Superior temporal gyrus (tissue), 1 donor: ENCODE data around the gene SEPTIN6.
"Not testable (repeated sequence)": the region's sequence is repeated elsewhere in the genome, so short reads cannot be mapped to it uniquely, and the experiment has no call there.

ENCODE experiments used
- DNase-seq: peaks from one replicate; pipeline ENCODE4 v3.0.0-alpha.2; 2016; ENCODE audit errors: extremely low spot score

Gene SEPTIN6

DNA sequence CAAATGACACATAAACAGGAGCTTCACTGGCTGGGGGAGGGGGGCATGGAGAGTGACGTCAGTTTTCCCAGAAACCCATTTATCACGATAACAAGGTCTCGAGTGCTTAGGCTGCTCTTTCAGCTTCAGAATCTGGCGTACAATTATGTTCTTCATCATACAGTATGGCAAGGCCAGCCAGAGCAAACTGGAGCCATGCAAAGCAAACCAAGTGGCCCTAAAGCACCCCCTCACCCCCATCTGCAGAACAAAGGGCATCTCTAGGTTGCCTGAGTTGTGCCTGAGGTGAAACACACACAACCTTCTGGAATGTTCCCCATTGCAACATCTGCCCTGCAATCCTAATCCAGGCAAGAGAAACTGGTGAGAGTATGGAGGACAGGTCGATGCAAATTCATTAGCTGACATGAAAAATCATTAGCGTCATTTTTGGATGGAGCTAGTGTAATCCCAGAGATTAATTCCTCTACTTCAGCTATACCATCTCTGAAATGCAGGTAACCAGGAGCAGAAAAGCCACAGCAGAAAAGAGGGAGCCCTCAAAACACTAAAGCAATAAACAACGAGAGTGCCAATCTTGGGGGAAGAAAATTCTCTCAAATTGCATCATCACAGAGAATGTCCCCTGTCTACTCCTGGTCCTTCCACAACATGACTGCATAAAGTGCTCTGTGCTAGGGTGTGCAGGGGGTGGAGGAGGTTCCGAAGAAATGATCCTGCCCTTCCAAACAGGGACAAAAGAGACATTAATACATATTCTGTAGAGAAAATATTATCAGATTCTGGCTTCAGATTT is 1.8 kb downstream of the SEPTIN6 start:
- DNase-seq = no peak

DNA sequence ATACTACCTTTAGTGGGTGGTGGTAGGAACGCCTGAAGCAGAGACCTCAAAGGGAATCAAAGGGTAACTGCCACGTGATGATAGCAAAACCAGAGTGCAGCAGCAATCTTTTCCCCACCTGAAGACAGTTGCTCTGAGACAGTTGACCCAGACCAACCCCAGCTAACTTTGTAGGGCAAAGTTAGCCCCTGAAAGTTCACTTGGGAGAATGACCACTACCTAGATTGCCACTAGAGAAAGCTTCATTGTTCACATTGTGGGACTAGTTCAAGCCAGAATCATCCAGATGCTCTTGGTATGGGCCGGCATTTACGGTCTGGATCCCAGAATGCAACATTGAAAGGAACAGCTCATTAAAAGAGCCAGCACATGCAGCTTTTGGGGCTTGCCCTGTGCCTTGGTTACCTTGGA is 4.1 kb downstream of the SEPTIN6 start:
- DNase-seq = no peak

DNA sequence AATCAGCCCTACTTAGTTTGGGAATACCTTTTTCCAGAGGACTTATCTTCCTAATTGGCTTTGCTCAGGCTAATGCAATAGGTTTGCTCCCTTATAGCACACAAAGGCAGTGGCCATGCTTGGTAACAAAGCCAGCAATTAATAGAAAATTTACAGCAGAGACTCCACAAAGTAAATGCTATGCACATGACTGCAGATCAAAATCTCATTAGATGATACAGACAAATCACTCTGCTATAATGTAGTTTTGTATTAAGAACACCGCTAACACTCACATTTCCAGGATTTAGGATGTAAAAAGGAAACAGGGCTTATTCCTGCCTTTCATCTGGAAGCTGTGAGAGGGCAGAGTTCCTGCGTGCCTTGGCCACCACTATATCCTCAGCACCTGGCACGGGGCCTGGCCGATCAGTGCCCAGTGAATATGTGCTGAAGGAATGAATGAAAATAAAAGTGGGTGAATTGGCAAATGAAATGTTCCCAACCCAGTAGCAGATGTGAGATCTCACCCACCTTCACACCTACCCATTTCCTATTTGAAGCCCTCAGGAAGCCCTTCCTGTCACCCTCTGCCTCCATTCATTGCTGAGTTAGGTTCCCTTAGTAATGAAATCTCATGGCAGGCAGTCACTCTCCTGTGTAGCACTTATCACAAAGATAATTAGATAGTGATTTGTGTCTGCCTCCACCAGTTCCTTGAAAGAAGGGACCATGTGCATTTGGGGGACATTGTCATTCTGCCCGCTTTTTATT is 5.1 kb downstream of the SEPTIN6 start:
- no peak for DNase-seq

DNA sequence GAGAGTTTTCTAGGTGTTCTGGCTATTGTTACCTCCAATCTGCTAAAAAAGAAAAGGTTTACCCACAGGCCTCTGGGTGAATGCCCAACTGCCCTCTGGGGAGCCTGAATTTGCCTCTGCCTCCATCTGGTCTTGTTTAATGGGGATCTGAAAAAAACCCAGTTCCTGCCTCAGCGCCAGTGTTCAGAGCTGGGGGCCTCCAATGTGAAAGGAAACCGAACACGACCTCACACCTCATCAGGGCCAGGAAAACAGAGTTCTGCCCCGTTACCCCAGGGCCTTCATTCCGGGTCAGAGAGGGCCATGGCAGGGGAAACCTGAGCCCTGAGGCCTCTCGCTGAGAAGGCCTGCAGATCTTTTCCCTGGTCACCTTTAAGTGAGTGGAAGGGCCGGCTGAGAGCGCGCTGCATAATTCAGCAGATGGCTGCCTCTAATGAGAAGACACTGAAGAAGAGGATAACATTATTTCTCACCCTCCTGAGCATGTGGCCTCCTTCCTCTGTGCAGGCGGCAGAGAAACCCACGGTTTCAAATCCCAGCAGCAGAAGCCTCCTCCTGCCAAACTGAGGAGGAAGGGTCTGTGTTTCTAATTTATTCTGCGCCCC is 6.8 kb downstream of the SEPTIN6 start:
- no peak for DNase-seq

DNA sequence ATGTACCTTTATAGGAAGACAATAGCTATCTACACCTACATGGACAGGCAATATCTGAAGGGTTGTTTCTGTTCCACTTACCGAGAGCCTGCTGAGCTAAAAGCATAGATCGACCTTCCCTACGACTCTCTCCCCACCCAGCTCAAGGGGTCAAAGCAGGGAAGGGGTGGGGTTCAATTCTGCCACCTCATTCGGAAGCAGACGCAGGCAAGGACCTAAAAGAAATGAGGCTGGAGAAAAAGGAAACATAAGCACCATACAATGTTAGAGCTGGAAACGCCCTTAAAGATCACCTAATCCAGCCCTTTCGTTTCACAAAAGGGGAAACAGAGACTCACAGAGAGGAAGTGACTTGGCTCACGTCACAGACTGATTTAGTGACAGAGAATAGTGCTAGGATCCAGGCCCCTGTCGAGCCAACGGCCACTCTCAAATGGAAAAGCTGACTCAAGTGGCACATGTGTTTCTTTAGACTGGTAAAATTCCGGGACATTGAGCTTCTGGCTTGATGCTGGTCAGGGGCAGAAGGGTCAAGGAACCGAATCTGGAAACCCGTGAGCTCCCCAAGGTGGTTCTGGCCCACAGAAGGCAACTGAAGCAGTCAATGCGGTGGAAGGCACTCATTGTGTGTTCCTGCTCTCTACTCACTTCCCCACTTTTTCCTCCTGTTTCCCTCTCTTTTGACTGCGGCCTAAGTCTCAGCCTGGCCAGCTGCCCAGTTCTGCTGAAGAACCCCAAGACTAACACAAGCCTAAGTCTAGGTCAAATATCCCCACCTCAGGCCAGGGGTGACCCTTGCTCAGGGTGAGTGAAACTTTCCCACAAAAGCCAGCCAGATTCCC is 7.5 kb downstream of the SEPTIN6 start:
- no peak for DNase-seq

DNA sequence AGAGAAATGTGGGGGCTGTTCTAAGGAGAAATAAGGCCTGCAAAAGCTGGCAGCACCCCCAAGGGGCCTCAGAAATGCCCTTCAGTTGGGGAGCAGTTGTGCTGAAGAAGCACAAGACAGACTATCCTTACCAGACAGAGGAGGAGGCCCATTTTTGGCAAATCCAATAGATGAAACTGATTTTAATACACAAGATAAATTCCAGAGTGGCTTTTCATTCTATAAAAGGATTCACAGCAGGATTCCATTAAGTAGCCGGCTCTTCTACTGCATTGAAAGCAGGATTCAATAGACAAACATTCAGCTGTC is 8.1 kb downstream of the SEPTIN6 start:
- no peak for DNase-seq

DNA sequence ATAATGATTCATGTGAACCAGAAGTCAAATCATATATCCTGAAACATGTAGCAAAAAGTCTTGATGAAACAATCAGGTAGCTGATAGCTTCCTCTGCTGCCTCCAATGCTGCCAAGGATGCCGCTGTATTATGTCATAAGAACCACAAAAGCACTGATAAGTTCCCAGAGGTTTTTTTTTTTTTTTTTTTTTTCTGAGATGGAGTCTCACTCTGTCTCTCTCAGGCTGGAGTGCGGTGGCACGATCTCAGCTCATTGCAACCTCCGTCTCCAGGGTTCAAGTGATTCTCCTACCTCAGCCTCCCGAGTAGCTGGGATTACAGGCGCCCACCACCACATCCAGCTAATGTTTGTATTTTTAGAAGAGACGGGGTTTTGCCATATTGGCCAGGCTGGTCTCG is 8.7 kb downstream of the SEPTIN6 start:
- not testable (repeated sequence) for DNase-seq

DNA sequence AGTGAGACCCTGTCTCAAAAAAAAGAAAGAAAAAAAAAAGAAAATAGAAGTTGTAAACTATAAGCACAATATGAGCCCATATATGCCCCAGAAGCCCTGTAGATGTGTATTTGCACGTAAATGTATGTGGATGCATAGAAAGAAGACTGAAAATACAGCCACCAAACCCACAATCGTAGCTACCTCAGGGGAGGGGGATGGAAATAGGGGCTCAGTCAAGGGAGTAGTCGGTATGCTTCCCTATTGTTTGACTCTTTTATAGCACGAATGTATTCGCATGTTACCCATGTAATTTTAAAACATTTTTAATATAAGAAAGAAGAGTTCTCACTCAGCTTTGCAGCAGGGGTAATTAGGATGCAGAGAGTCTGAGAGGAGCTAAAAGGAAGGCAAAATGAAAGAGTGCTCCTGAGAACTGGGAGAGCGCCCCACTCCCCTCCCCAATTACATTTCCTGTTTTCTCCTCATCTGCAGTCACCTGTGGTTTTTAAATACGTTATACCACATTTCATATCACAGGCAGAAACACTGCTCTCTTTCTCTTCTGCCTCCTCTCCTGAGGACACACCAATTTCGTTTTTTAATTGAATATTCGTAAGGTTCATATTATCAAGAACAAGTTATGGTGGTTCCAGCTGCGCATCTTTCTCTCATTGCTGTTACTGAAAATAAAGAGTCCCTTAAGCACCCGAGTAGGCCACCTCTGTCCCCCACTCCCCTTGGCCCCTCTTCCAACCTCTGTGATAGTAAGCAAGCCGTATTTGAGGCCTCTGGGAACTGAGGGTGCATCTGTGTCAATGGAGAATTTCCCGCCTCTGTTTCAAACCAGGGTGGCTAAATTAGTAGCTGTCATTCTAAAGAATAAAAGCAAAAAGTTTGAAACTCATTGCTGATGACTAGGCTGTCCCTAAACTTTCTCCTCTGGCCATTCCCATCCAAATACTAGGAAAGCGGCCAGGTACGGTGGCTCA is 10.7 kb downstream of the SEPTIN6 start:
- no peak for DNase-seq

DNA sequence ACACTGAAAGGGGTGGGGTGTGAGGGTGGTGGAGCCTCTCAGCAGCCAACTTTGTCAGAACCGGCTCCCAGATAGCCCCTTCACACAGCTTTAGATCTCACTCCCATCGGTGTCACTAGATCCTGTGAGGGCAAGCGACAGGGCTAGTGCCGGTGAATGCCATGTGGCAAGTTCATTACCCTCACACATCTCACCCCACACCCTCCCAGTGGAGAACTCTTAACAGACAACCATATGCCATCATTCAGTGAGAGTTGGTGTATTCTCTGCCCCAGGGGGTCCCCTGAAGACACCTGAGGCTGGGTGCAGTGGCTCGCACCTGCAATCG is 15.3 kb downstream of the SEPTIN6 start:
- DNase-seq = no peak

DNA sequence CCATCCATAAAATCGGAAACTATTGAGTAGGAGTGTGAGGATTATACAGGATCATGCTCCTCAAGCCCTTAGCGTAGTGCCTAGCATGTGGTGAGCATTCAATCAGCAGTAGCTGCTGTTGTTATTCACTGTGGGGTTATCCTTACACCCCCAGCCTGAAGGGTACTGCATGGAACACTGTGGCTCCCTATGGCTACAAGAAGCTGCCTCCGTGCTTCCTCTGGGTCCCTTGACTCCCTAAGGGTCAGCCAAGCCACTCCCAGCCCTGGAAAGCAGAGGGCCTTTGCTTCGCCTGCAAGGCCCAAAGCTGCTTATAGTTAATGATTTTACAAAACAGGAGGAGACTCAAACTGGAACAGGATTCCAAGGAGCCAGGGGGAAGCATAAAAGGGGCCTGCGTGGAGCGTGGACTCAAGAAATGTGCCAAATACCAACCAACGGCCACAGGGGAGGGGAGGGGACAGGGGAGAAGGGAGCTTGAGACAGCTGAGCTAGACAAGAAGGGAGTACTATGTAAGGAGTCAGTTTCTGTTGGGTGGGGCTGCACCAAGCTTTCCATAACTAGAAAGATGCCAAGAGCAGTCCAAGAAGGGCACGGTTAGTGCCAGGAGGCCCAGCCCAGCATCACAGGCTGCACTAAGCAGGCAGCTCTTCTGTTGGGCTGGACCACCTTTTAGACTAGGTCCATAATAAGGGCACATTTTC is 15.9 kb downstream of the SEPTIN6 start:
- no peak for DNase-seq

DNA sequence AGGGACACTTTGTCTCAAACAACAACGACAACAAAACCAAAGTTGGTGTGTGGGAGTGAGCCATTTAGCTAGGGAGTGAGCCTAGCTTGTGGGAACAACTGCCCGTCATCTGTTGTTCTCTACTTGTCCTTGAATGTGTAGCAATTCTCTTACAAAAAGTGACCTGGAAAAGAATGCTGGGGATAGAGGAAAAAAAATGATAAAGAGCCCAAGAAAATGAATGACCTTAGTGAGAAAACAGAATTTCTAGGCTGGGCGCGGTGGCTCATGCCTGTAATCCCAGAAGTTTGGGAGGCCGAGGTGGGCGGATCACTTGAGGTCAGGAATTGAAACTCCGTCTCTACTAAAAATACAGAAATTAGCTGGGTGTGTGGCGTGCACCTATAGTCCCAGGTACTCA is 19.6 kb downstream of the SEPTIN6 start:
- no peak for DNase-seq

DNA sequence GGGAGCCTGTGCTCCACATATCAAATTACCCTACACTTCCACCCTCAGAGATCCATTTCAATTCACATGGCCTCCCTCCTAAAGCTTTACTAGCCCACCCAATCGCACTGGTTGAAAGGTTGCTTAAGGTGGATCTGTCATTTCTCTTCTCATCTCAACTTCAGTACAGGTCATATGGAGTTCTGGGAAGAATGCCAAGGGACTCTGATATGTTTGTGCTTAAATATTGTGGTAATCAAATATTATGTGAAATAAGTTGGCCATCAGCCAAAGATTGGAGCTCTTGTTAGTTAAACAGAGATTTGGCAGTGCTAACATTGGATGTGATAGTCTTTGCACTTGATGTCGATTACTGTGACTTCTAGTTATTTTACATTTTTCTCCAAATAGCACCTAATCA is 20.5 kb downstream of the SEPTIN6 start:
- no peak for DNase-seq

DNA sequence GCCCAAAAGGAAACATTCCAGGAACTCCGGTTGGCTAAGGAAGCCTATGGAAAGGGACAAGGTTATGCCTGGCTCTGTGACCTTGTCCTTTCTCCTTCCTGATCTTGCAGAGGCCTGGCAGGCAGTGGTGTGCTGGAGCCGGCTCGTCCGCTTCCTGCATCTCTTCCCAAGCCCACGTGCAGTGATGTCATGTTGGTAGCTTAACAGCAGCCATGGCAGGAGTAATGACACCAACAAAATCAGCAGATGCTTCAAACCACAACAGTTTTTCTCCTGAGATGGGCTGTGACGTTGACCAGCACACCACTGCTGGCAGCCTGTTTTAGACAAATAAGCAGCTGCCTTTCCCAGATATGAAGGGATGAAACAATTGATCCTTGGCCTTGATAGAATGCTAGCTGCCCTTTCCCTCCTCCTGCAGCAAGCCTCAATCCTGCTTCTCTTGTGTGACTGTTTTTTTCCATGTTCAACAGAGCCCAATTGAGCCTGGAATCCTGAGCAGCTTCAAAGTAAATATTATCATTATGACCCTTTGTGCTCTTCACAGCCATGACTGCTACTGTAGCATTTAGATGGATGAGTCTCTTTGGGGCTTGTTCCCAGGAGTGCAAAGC is 23.4 kb downstream of the SEPTIN6 start:
- DNase-seq = no peak

DNA sequence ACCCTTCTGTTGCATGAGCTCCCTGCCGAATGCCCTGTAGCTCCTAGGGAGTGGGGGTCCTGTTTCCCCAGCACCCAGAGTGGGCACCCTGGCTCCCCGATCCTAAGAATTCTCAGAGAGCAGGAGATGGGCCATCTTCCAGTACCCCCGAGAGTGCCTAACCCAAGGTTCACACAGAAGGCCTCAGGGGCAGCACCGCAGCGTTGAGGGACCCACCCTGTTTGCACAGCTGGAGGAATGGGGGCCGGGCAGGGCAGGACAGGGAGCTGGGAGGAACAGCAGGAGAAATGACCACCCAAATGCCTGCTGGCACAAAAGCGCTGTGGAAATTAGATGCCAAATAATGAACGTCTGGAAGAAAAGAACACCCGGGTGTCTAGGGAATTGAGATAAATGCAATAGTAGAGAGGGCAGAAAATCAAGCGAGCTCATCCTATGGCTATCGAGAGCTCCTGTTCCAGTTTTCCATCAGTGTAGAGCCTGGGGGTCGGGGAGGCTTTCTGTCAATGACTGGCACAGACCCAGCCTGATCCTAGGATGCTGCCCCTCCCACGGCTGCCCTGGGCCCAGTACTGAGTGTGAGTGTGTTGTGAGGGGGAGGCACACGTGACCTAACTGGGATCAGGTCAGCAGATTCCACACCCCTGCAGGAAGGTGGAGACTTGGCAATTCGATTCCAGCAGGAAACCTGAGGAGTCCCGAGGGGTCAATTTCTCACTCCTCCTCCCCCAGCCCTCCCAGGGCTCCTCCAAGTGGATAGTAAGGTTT is 25.7 kb downstream of the SEPTIN6 start:
- no peak for DNase-seq

DNA sequence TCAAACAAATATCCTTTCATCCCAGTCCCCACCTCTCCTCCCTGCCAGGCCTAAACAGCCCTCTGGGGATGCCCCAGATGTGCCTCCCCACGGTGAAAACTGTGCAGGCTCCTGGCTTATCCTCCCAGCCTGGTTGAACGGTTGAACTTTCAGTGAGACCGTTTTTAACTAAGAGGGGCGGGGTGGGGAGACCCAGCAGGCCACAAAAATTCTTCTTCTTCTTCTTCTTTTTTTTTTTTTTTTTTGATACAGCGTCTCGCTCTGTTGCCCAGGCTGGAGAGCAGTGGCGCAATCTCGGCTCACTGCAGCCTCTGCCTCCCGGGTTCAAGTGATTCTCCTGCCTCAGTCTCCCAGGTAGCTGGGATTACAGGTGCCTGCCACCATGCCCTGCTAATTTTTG is 28.1 kb downstream of the SEPTIN6 start:
- DNase-seq = not testable (repeated sequence)

DNA sequence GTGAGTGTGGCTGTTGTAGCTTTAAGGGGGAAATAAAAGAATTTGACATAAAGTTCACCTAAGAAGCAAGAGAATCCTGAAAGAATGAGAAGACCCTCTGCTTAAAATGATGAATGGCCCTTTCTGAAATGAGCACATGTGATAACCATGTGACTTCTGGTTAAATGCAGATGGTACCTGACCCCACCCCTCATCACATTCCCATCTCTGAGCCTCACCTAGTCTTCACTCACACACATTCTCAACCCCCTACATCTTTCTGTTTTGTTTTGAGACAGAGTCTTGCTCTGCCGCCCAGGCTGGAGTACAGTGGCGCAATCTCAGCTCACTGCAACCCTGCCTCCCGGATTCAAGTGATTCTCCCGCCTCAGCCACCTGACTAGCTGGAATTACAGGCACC is 31.5 kb downstream of the SEPTIN6 start:
- DNase-seq = no peak

DNA sequence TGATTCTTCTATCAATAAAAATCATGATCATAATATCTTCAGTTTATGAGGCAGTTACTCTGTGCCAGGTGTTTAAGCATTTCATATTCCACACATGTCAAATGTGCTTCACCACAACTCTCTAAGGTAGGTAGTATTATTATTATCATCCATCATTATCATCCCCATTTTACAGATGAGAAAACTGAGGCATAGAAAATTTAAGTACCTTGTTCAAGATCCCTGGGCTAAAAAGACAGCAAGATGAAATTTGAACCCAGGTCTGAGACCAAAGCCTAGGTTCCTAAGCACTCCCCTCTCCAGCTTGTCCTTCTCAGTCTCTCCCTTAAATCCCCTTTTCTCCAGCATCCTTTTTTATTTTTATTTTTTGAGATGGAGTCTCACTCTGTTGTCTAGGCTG is 33.4 kb downstream of the SEPTIN6 start:
- no peak for DNase-seq

DNA sequence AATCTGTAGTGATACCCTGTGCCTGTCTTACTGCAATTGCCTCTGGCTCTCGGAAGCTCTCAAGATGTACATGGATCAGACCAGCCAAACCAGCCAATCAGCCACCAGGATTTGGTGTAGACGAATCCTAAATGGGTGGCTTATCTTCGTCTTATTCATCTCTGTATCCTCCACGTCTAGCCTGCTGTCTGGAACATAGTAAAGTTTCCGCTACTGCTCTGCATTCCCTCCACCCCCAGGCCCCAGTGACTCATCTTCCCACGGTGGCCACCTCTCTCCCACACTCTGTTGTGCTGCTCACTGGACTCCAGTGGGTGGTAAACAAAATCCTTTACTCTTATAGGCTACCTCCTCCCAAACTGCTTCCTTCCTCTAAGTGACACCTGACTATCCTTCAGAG is 37.8 kb downstream of the SEPTIN6 start:
- DNase-seq = peak; percentile 12

DNA sequence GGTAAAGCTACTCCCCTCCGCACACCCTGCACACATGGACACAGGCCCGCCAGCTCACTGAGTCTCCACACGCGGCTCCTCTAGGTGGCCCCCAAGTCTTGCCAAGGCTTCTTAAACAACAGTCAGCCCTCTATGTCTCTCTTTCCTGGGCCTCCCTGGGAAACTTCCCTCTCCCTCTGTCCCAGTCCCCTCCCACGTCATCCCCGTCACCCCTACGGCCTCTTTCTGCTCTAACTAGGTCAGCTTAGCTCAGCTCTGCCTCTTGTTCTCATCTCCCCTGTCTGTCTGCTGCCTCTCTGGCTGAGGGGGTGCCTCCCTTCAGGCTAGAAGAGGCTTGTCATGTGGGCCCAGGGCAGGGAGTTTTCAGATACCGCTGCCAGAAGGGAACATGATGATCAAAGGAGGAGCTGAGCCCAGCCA is 38.8 kb downstream of the SEPTIN6 start:
- DNase-seq = no peak
